Kidney epithelial cell (primary cell): Measurements from ENCODE around the gene EGFLAM. TPM values are rescaled to one million over a fixed set of nuclear protein-coding genes. Genes with fewer than 3 reads are reported as not detected.

Experiments used
- DNase-seq: peaks from one replicate; pipeline ENCODE4 v3.0.0-alpha.2; 2010; ENCODE audit warnings: low read depth
- H3K27me3 ChIP-seq: 2 replicates; pipeline ENCODE4 v1.6.0; 2011; ENCODE audit warnings: low read length; ENCODE audit not compliant: control insufficient read depth, insufficient read depth
- H3K36me3 ChIP-seq: 2 replicates; pipeline ENCODE4 v1.5.1; 2011; ENCODE audit warnings: low read length; ENCODE audit not compliant: control insufficient read depth, insufficient read depth
- H3K4me3 ChIP-seq: 2 replicates; pipeline ENCODE4 v1.5.1; 2011; ENCODE audit warnings: low read depth, mild to moderate bottlenecking, control low read depth, low read length
- CTCF ChIP-seq: IDR thresholded peaks from 2 replicates; pipeline ENCODE4 v1.5.1; 2011; ENCODE audit warnings: mild to moderate bottlenecking, moderate library complexity, low read length, control low read depth, inconsistent platforms; ENCODE audit not compliant: insufficient read depth, poor library complexity, severe bottlenecking
- total RNA-seq: library from RNA; depleted of rRNA; stranded (reverse); fragments of >200 nt; gene quantifications from 2 replicates; pipeline ENCODE4 v1.2.3, GENCODE V29; 2015

EGFLAM gene
- total RNA-seq, 1 donor from 2014 or later, result 3.5 TPM

GRCh38 chr5:38245307-38245706 is 13.1 kb upstream of the EGFLAM start:
- no peaks in the 10 kb centered on the region for H3K27me3 ChIP-seq
- TF ChIP-seq CTCF, result no peak
- H3K4me3 ChIP-seq, result no peak overlapping the region
- H3K36me3 ChIP-seq, result no peaks in the 10 kb centered on the region
- DNase-seq, result no peak

- no peak for DNase-seq
Observed at GRCh38 chr5:38249301-38249700, 9.1 kb upstream of the EGFLAM start.

GRCh38 chr5:38249812-38250211 is 8.5 kb upstream of the EGFLAM start:
- Histone ChIP-seq H3K4me3 (no peak overlapping the region), H3K36me3 (no peaks in the 10 kb centered on the region), H3K27me3 (no peaks in the 10 kb centered on the region)
- no peak for TF ChIP-seq CTCF
- no peak for DNase-seq

More at GRCh38 chr5:38249301-38249700, 9.1 kb upstream of the EGFLAM start:
- no peak overlapping the region for H3K4me3 ChIP-seq
- no peaks in the 10 kb centered on the region for H3K27me3 ChIP-seq
- no peaks in the 10 kb centered on the region for H3K36me3 ChIP-seq
- TF ChIP-seq CTCF, result no peak

GRCh38 chr5:38250763-38251448 is 7.5 kb upstream of the EGFLAM start:
- TF ChIP-seq CTCF, result no peak
- DNase-seq, result no peak
- H3K4me3 ChIP-seq, result no peak overlapping the region
- H3K36me3 ChIP-seq, result no peaks in the 10 kb centered on the region
- no peaks in the 10 kb centered on the region for H3K27me3 ChIP-seq

- TF ChIP-seq CTCF, result no peak
- no peak for DNase-seq
- H3K27me3 ChIP-seq, result peaks cover 22% of the 10 kb centered on the region
- no peak overlapping the region for H3K4me3 ChIP-seq
- H3K36me3 ChIP-seq, result no peaks in the 10 kb centered on the region
Observed at GRCh38 chr5:38253759-38254158, 4.6 kb upstream of the EGFLAM start.

GRCh38 chr5:38257308-38258041 is 884 bp upstream of the EGFLAM start:
- H3K36me3 ChIP-seq, result no peaks in the 10 kb centered on the region
- peaks cover 30% of the 10 kb centered on the region for H3K27me3 ChIP-seq
- H3K4me3 ChIP-seq, result peak overlapping the region; percentile 45
- TF ChIP-seq CTCF, result no peak
- DNase-seq, result no peak
